Transverse colon (tissue), 4 donors: Measurements from ENCODE around the gene TMED7. TPM values are rescaled to one million over a fixed set of nuclear protein-coding genes. Genes with fewer than 3 reads are reported as not detected.

Experiments used
- DNase-seq: peaks from one replicate; pipeline ENCODE4 v3.0.0-alpha.2; 2019
- H3K27ac ChIP-seq, 4 donors: fragments of 200-600 bp; sonication (generic); 2 replicates each; pipeline ENCODE4 v1.5.1; 2016 to 2018; ENCODE audit warnings: inconsistent platforms in 4 of 4
- H3K27me3 ChIP-seq: fragments of 200-600 bp; sonication (generic); 2 replicates; pipeline ENCODE4 v1.5.1; 2017; ENCODE audit warnings: inconsistent platforms
- H3K36me3 ChIP-seq, 4 donors: fragments of 200-600 bp; sonication (generic); 2 replicates each; pipeline ENCODE4 v1.5.1; 2017 to 2019; ENCODE audit warnings: inconsistent platforms in 4 of 4
- H3K4me1 ChIP-seq, 4 donors: fragments of 200-600 bp; sonication (generic); 2 replicates each; pipeline ENCODE4 v1.5.1; 2017 to 2020; ENCODE audit warnings: inconsistent platforms in 4 of 4
- H3K4me3 ChIP-seq, 4 donors: fragments of 200-600 bp; sonication (generic); 1 replicate in 1 of 4; 2 replicates in 3 of 4; pipeline versions ENCODE4 v1.5.1 to v1.6.1; 2017 to 2019; ENCODE audit warnings: inconsistent platforms in 4 of 4
- H3K9me3 ChIP-seq, 2 donors: fragments of 200-600 bp; sonication (generic); 2 replicates each; pipeline ENCODE4 v1.5.1; 2017 to 2019; ENCODE audit warnings: inconsistent platforms in 2 of 2
- CTCF ChIP-seq, 5 experiments: fragments of 200-600 bp in 3 of 5; fragments of 450-650 bp in 2 of 5; sonication (generic) in 3 of 5; IDR thresholded peaks; 1 replicate in 2 of 5; 2 replicates in 3 of 5; pipeline ENCODE4 v1.5.1; 2016 to 2017; ENCODE audit warnings: antibody characterized with exemption in 5 of 5, inconsistent platforms in 3 of 5, mild to moderate bottlenecking in 2 of 5, moderate library complexity in 1 of 5
- EP300 ChIP-seq: sonication (generic); formaldehyde crosslinking; IDR thresholded peaks from one replicate; pipeline ENCODE4 v1.6.1; 2017; ENCODE audit warnings: antibody characterized with exemption, low read depth
- POLR2A ChIP-seq: fragments of 450-650 bp; IDR thresholded peaks from one replicate; pipeline ENCODE4 v1.6.1; 2016; ENCODE audit warnings: antibody characterized with exemption, mild to moderate bottlenecking, moderate library complexity
- POLR2AphosphoS5 ChIP-seq, 3 donors: sonication (generic); formaldehyde crosslinking; IDR thresholded peaks; one replicate each; pipeline ENCODE4 v1.6.1; 2016; ENCODE audit warnings: antibody characterized with exemption in 3 of 3
- WGBS, 2 donors: methylation state at CpG; one replicate each; pipeline ENCODE4 v1.1.5; 2018; ENCODE audit warnings: low coverage in 1 of 2; 5-methylcytosine and 5-hydroxymethylcytosine counted together
- in situ Hi-C, 4 donors: fragments of 200-750 bp; cut with MboI; loops; one replicate each; pipeline versions ENCODE4 v1.15.0 to v1.15.1; 2017; ENCODE audit warnings: low sequenced_read_pairs in 3 of 4, low pct_ligation_motif_present in 1 of 4, low pct_unique_long_range_greater_than_20kb in 1 of 4
- intact Hi-C: fragments of 100-400 bp; cut with DNase I; formaldehyde crosslinking; loops from one replicate; pipeline ENCODE4 v1.15.1; 2023; ENCODE audit warnings: low total_unique reads
- total RNA-seq, 4 donors: library from RNA; depleted of rRNA; stranded (reverse); fragments of >200 nt; gene quantifications; one replicate each; pipeline ENCODE4 v1.1.0, GENCODE V29; 2016

Gene TMED7
- total RNA-seq, 4 donors from 2014 or later: 29.9 to 122 (median 98.2) TPM

DNA sequence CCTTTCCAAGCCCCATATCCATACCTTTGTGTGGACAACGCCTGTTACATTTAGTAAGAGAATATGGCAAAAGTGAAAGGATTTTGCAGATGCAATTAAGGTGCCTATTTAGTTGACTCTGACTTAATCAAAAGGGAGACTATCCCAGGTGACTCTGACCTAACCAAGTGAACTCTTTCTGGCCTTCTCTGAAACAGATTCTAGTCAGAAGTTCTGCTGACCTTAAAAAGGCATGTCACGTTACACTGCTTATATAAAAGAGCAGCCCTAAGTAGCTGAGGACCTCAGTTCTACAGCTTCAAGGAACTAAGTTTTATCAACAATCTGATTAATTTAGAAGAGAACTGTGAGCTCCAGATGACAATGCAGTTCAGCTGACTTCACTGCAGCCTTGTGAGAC, 17.9 kb downstream of the TMED7 start:
- in situ Hi-C loops: no loop called here
- H3K9me3 ChIP-seq: no peaks in the 10 kb centered on the region
- no peak for DNase-seq
- no peak overlapping the region for H3K4me3 ChIP-seq
- peaks cover 0 to 13% (median 0%) of the 10 kb centered on the region in 4 donors for H3K36me3 ChIP-seq
- no peak for TF ChIP-seq CTCF (IDR thresholded peaks at IDR 0.05)
- no peak for TF ChIP-seq EP300
- no peak for TF ChIP-seq POLR2A
- TF ChIP-seq POLR2AphosphoS5 (IDR thresholded peaks at IDR 0.05): no peak
- peak overlapping the region in 1 of 4 donors; percentile 3 for H3K27ac ChIP-seq
- no peaks in the 10 kb centered on the region for H3K27me3 ChIP-seq
- H3K4me1 ChIP-seq: peaks cover under 1 to 18% (median 4%) of the 10 kb centered on the region in 4 donors
- WGBS, 2 donors: 84 to 100% methylated on average over 1 to 2 of the region's 2 CpGs
- intact Hi-C loops: no loop called here

DNA sequence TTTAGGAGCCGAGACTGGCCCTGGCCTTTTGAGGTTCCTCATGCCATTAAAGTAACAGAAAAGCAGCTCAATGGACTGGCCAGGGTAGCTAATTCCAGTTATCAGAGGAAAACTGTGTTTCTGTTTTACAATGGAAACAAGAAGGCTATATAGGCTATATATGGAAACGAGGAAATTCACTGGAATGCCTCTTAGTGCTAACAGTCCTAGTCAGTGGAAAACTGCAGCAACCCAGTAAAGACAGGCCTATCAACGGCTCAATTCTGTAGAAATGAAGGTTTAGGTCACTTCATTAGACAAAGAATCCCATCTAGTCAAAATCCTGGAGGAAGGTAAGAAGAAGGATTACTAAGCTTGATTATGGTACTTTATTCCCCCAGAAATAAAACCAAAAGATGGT, 20.4 kb downstream of the TMED7 start:
- Histone ChIP-seq H3K9me3 (no peaks in the 10 kb centered on the region), H3K27me3 (no peaks in the 10 kb centered on the region), H3K4me1 (peaks cover 3 to 33% (median 19%) of the 10 kb centered on the region in 4 donors), H3K36me3 (peaks cover 0 to 6% (median 0%) of the 10 kb centered on the region in 4 donors), H3K4me3 (no peak overlapping the region), H3K27ac (no peak overlapping the region)
- WGBS, 2 donors: 92 to 97% methylated on average over 3 of the region's 3 CpGs
- intact Hi-C loops (no loop called here), in situ Hi-C loops (no loop called here)
- no peak for TF ChIP-seq POLR2A
- TF ChIP-seq POLR2AphosphoS5 (IDR thresholded peaks at IDR 0.05): no peak
- TF ChIP-seq EP300: no peak
- TF ChIP-seq CTCF (IDR thresholded peaks at IDR 0.05): no peak
- DNase-seq: no peak

- in situ Hi-C loops: no loop called here
- no peak for TF ChIP-seq EP300
- TF ChIP-seq CTCF (IDR thresholded peaks at IDR 0.05): no peak
- no peak for TF ChIP-seq POLR2AphosphoS5 (IDR thresholded peaks at IDR 0.05)
- TF ChIP-seq POLR2A: no peak
- no peaks in the 10 kb centered on the region for H3K27me3 ChIP-seq
- intact Hi-C loops: no loop called here
- peaks cover 3 to 35% (median 23%) of the 10 kb centered on the region in 4 donors for H3K4me1 ChIP-seq
- no peaks in the 10 kb centered on the region for H3K9me3 ChIP-seq
- DNase-seq: no peak
- peak overlapping the region in 3 of 4 donors; percentile 85 to 99 (median 94) for H3K4me3 ChIP-seq
- 46 to 100% methylated on average over 1 to 11 of the region's 11 CpGs for WGBS, 2 donors
- H3K27ac ChIP-seq: peak overlapping the region; percentile 90 to 95 (median 94)
- no peaks in the 10 kb centered on the region for H3K36me3 ChIP-seq
Observed at GRCh38 chr5:115602591-115603125, 23.2 kb downstream of the TMED7 start.

DNA sequence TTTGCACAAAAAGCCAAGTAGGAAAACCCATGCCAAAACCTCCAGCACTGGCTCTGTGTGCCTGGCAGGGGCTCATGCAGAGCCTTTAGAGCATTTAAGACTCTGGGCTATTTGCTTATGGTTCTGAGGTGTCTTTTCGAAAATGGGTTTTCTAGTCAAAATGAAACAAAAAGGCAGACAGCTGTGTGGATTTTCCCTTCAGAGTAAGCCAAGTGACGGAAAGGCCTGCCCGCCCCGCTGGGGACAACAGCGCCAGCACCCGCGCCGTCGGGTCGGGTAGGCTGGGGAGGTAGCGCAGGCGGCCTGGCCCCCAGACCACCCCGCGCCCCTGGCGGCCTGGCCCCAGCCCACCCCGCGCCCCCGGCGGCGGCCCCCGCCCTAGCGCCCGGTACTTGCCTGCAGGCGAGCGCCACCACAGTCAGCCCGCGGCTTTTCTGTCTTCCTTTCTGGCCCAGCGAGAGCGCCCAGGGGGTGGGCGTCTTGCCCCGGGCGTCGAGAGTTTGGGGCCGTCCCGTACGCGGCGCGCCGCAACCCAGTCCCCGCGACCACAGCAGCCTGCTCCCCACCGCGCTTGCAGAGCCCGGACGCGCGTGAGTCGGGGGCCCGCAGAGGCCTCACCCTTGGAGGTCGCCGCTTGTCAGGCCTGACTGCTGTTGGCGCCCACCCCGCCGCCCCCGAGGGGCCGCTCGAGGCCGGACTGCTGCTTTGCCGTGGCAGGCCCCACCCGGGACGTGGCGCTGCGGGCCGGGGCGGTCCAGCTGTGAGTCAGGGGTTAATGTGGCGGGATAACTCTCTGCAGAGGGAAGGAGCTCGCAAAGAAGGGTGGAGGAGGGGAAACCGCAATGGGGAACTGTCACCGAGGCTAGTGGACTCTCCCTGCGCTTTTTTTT, 23.9 kb downstream of the TMED7 start, which contains the start of gene TICAM2:
Gene TICAM2, minus strand, starts transcription at position 779 of the 890 bp plus-strand sequence. CDS start 21,223 bp downstream, outside the sequence.
- peak; percentile 68 for DNase-seq
- H3K9me3 ChIP-seq: no peaks in the 10 kb centered on the region
- H3K4me3 ChIP-seq: peak within 1 kb of the TSS; percentile 75 to 99 (median 90)
- H3K27me3 ChIP-seq: no peaks in the 10 kb centered on the region
- intact Hi-C loops (no loop called here), in situ Hi-C loops (no loop called here)
- H3K4me1 ChIP-seq: peaks cover 3 to 32% (median 23%) of the 10 kb centered on the region in 4 donors
- TF ChIP-seq POLR2AphosphoS5 (IDR thresholded peaks at IDR 0.05): peak in 2 of 3 donors; percentile 47 to 56
- peak; percentile 42 for TF ChIP-seq POLR2A
- TF ChIP-seq EP300: no peak
- TF ChIP-seq CTCF (IDR thresholded peaks at IDR 0.05): peak in 3 of 5 experiments; percentile 25 to 40 (median 38)
- no peaks in the 10 kb centered on the region for H3K36me3 ChIP-seq
- H3K27ac ChIP-seq: peak within 1 kb of the TSS; percentile 90 to 95 (median 94)
- WGBS, 2 donors: 0 to 1% methylated on average over 1 to 54 of the region's 71 CpGs
